Epithelial cell of esophagus (primary cell): ENCODE measurements around the gene ERO1A.
A peak's percentile ranks its signal among the peaks of the same experiment; 100 is the strongest.

ENCODE experiments used
- DNase-seq: peaks from one replicate; pipeline ENCODE4 v3.0.0; 2010; ENCODE audit warnings: low read depth
- H3K4me3 ChIP-seq: 2 replicates; pipeline ENCODE4 v1.5.1; 2011; ENCODE audit warnings: mild to moderate bottlenecking, low read length, control low read depth
- CTCF ChIP-seq: IDR thresholded peaks from 2 replicates; pipeline ENCODE4 v1.5.1; 2011; ENCODE audit warnings: low read depth, mild to moderate bottlenecking, low read length, control low read depth, inconsistent platforms; ENCODE audit not compliant: insufficient read depth; ENCODE audit errors: missing control alignments

The ERO1A gene

GRCh38 chr14:52609445-52610044 lies 85.8 kb downstream of the ERO1A start:
- no peak overlapping the region for H3K4me3 ChIP-seq
- no peak for TF ChIP-seq CTCF
- no peak for DNase-seq

DNA sequence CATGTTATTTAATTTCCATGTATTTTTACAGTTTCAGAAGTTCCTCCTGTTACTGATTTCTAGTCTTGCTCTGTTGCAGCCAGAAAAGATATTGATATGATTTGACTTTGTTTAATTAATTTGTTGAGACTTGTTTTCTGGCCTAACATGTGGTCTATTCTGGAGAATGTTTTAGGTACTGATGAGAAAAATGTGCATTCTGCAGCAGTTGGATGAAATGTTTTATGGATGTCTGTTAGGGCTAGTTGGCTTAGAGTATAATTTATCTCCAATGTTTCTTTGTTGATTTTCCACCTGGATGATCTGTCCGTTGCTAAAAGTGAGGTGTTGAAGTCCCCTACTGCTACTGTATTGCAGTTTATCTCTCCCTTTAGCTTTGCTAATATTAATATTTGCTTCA lies 88.3 kb downstream of the ERO1A start:
- no peak for DNase-seq
- no peak for TF ChIP-seq CTCF
- no peak overlapping the region for H3K4me3 ChIP-seq

GRCh38 chr14:52602131-52602530 lies 93.2 kb downstream of the ERO1A start:
- TF ChIP-seq CTCF, result no peak
- no peak for DNase-seq
- no peak overlapping the region for H3K4me3 ChIP-seq

GRCh38 chr14:52599974-52600373 lies 95.4 kb downstream of the ERO1A start:
- H3K4me3 ChIP-seq, result no peak overlapping the region
- no peak for DNase-seq
- no peak for TF ChIP-seq CTCF

GRCh38 chr14:52598568-52598967 lies 96.8 kb downstream of the ERO1A start:
- no peak overlapping the region for H3K4me3 ChIP-seq
- no peak for TF ChIP-seq CTCF
- no peak for DNase-seq

DNA sequence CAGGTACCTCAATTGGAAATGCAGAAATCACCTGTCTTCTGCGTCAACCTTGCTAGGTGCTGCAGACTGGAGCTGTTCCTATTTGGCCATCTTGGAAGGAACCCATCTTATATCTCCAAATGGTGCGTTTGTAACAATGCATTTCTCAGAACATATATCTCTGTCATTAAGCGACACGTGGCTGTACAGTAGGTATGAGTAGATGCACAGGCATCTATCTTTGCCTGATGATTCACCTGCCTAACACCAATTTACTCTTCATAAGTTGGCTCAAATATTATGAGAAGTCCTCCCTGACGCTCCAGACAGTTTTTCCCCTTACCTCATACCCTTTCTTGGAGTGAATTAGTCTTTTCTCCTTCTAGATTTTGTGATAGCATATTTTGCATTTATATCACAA lies 98.5 kb downstream of the ERO1A start:
- TF ChIP-seq CTCF, result no peak
- H3K4me3 ChIP-seq, result no peak overlapping the region
- peak; percentile 65 for DNase-seq

GRCh38 chr14:52596320-52596719 lies 99.0 kb downstream of the ERO1A start:
- H3K4me3 ChIP-seq, result no peak overlapping the region
- DNase-seq, result no peak
- TF ChIP-seq CTCF, result no peak
